ENCODE results near the gene CAPNS2.

CAPNS2 gene

DNA sequence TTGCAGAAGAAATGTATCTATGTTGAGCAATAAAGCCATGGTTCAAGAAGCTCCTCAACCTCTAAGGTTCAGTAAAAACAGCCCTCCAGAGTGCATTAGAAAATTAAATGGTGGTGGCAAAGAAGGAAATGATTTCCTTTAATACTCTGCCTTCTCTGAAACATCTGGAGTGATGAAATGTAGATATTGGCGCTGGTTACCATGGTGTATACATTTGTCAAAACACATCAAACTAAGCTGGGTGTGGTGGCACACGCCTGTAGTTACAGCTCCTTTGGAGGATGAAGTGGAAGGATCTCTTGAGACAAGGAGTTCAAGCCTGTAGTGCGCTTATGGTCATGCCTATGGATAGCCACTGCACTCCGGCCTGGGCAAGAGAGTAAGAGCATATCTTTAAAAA lies 6.0 kb downstream of the CAPNS2 start:
- TF ChIP-seq, protein P1, sequence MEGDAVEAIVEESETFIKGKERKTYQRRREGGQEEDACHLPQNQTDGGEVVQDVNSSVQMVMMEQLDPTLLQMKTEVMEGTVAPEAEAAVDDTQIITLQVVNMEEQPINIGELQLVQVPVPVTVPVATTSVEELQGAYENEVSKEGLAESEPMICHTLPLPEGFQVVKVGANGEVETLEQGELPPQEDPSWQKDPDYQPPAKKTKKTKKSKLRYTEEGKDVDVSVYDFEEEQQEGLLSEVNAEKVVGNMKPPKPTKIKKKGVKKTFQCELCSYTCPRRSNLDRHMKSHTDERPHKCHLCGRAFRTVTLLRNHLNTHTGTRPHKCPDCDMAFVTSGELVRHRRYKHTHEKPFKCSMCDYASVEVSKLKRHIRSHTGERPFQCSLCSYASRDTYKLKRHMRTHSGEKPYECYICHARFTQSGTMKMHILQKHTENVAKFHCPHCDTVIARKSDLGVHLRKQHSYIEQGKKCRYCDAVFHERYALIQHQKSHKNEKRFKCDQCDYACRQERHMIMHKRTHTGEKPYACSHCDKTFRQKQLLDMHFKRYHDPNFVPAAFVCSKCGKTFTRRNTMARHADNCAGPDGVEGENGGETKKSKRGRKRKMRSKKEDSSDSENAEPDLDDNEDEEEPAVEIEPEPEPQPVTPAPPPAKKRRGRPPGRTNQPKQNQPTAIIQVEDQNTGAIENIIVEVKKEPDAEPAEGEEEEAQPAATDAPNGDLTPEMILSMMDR (IDR thresholded peaks at IDR 0.05; ENCODE audit: low read depth, low read length) = no peak
- DNase-seq (ENCODE audit: low read depth in 2 of 2) = peak; percentile 34 to 46
- H3K4me3 ChIP-seq (replicated peaks in 1 of 2; ENCODE audit: low read depth in 2 of 2, low read length in 2 of 2) = no peak overlapping the region

DNA sequence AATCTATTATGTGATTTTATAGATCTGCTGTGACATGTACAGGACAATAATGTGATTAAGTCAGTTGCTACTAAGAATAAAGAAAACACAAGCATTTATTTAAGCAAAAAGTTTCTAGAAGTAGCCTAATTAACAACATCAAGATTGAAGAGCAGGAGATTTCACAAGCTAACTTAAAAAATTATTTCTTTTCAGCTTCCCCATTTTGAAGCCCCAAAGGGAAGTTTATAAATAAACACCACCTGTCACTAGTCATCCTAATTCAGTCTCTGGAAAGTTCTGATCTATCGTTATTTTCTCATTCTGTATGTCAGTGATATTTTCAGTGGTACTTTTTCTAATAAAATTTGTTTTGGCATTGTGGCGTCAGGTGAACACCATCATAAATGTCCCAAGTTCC lies 8.3 kb downstream of the CAPNS2 start:
- TF ChIP-seq, protein P1 (IDR thresholded peaks at IDR 0.05; ENCODE audit: low read depth, low read length) = no peak
- DNase-seq (ENCODE audit: low read depth in 2 of 2) = no peak
- H3K4me3 ChIP-seq (replicated peaks in 1 of 2; ENCODE audit: low read depth in 2 of 2, low read length in 2 of 2) = no peak overlapping the region

DNA sequence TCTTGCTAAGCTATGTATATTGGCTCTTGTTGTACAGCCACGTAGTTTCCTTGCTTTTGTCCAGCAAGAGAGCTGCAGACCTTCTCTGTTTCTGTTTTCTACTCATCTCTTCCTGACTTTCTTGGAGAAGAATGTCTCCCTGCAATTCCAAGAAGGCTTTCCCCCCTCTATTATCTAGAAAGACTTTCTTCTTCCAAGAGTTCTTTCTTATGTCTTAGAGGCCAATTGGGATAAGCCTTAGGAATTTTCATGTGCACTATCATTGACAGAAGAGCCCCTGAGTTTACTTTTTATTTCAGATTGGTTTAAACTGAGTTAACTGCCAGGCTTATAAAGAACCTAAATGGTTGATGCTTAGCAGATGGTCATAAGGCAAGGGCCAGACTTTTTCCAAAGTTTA lies 9.0 kb downstream of the CAPNS2 start:
- TF ChIP-seq, protein P1 (IDR thresholded peaks at IDR 0.05; ENCODE audit: low read depth, low read length) = no peak
- DNase-seq (ENCODE audit: low read depth in 2 of 2) = no peak
- H3K4me3 ChIP-seq (replicated peaks in 1 of 2; ENCODE audit: low read depth in 2 of 2, low read length in 2 of 2) = no peak overlapping the region

DNA sequence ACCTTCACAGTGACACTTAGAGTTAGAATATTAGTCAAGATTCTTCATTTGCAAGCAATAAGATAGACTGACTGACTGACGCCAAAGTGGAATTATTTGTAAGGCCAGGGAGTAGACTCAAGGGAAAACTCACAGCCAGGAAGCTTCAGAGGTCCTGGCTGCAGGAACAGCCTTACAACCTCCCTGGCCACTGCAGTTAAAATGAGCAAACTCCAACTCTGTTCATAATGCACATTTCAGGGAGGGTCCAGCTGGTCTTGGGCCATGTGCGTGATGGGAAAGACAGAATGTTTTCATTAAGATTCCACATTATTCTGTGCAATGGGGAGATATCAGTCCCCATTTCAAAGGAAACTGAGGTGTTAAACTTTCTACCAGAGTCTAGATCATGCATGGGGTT lies 9.9 kb downstream of the CAPNS2 start:
- TF ChIP-seq, protein P1 (IDR thresholded peaks at IDR 0.05; ENCODE audit: low read depth, low read length) = no peak
- DNase-seq (ENCODE audit: low read depth in 2 of 2) = no peak
- no peak overlapping the region for H3K4me3 ChIP-seq (replicated peaks in 1 of 2; ENCODE audit: low read depth in 2 of 2, low read length in 2 of 2)

DNA sequence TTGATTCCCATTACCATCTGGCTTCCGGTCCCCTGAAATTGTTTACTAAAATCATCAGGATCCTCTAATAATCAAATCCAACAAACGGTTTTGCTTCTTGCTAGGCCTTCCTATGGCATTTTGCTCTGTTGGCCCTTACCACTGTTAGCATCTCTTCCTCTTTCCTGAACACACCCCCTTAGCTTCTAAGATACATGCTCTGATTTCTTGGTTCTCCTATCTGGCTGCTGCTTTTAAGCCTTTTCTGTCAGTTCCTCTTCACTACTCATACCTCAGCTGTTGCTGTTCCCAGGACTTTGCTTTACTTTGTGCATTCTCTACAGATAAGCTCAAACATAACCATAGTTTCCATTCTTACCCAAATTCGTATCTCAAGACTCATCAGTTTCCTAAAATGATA lies 11.4 kb downstream of the CAPNS2 start:
- H3K4me3 ChIP-seq (replicated peaks in 1 of 2; ENCODE audit: low read depth in 2 of 2, low read length in 2 of 2) = no peak overlapping the region
- TF ChIP-seq, protein P1 (IDR thresholded peaks at IDR 0.05; ENCODE audit: low read depth, low read length) = no peak
- no peak for DNase-seq (ENCODE audit: low read depth in 2 of 2)

DNA sequence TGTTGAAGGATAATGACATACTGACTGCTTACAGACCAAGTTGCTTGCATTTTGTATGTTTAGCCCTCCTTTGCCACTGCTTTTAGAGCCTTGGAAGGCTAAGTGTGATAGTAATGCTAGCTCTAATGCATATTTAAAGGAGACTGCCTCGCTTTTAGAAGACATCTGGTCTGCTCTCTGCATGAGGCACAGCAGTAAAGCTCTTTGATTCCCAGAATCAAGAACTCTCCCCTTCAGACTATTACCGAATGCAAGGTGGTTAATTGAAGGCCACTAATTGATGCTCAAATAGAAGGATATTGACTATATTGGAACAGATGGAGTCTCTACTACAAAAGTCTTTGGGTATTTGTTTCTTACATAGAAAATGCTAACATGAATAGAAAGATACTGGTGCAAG lies 19.1 kb downstream of the CAPNS2 start:
- no peak overlapping the region for H3K4me3 ChIP-seq (replicated peaks in 1 of 2; ENCODE audit: low read depth in 2 of 2, low read length in 2 of 2)
- DNase-seq (ENCODE audit: low read depth in 2 of 2) = no peak
- TF ChIP-seq, protein P1 (IDR thresholded peaks at IDR 0.05; ENCODE audit: low read depth, low read length) = no peak

DNA sequence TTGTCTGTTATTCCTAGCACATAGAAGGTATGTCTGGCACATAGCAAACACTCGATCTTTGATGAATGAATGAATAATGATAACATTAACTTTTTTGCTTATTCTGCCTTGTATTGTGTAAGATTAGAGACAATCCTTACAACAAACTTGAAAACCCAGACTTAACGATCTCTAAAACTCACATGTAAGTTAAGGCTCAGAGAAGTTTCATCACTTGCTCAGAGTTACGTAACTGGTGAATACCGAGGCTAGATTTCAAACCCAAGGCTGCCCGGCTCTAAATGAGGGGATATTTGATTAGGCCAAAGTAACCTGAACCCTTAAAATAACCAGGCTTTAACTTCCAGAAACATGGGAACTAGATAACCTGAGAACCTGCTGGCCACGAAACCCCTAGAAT lies 22.3 kb downstream of the CAPNS2 start:
- DNase-seq (ENCODE audit: low read depth in 2 of 2) = no peak
- TF ChIP-seq, protein P1 (IDR thresholded peaks at IDR 0.05; ENCODE audit: low read depth, low read length) = no peak
- no peak overlapping the region for H3K4me3 ChIP-seq (replicated peaks in 1 of 2; ENCODE audit: low read depth in 2 of 2, low read length in 2 of 2)
